RWPE1 (cell line): ENCODE data around the gene AHDC1.

Experiments used
- CTCF ChIA-PET: fragments of 350-600 bp; sonication (Branson Sonifier 250); formaldehyde crosslinking; extraction: SDS; loops from one replicate; lab custom pipeline; 2021; lab: Yijun Ruan, JAX
- POLR2A ChIA-PET: fragments of 400-600 bp; formaldehyde crosslinking; extraction: SDS; loops from one replicate; lab custom pipeline; 2020; ENCODE audit warnings: antibody characterized with exemption; ENCODE audit not compliant: low non-redundant PET; lab: Yijun Ruan, JAX
- DNase-seq: peaks from one replicate; pipeline ENCODE4 v3.0.0; 2012; ENCODE audit warnings: low spot score
- H3K27ac ChIP-seq: fragments of 450-650 bp; 2 replicates; pipeline ENCODE4 v1.5.1; 2017
- TF ChIP-seq, protein P1 (sequence below): fragments of 450-650 bp; conservative IDR thresholded peaks from 2 replicates; pipeline ENCODE4 v1.5.1; 2017; ENCODE audit warnings: low read depth, mild to moderate bottlenecking

The AHDC1 gene

DNA sequence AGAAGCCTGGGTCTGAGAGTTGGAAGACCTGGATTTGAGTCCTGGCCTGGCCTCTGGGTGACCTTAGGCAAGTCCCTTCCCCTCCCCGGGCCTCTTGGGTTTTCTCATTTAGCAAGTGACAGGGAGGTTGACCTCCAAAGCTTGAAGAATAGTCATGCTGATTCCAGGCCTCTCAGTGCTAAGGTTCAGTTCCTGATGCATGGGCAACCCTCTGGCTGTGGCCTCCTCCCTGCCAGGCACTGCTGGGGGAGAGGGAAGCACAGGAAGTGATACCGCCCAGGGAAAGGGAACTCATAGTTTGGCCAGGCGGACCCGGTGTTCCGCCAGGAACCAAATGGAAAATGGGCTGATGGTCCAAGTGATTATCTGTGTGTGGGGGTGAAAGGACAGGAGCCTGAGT lies 90.4 kb downstream of the AHDC1 start:
- DNase-seq: no peak
- TF ChIP-seq, protein P1, sequence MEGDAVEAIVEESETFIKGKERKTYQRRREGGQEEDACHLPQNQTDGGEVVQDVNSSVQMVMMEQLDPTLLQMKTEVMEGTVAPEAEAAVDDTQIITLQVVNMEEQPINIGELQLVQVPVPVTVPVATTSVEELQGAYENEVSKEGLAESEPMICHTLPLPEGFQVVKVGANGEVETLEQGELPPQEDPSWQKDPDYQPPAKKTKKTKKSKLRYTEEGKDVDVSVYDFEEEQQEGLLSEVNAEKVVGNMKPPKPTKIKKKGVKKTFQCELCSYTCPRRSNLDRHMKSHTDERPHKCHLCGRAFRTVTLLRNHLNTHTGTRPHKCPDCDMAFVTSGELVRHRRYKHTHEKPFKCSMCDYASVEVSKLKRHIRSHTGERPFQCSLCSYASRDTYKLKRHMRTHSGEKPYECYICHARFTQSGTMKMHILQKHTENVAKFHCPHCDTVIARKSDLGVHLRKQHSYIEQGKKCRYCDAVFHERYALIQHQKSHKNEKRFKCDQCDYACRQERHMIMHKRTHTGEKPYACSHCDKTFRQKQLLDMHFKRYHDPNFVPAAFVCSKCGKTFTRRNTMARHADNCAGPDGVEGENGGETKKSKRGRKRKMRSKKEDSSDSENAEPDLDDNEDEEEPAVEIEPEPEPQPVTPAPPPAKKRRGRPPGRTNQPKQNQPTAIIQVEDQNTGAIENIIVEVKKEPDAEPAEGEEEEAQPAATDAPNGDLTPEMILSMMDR: no peak
- POLR2A ChIA-PET: no interaction called here
- CTCF ChIA-PET: no interaction called here
- H3K27ac ChIP-seq: peak overlapping the region; percentile 98

DNA sequence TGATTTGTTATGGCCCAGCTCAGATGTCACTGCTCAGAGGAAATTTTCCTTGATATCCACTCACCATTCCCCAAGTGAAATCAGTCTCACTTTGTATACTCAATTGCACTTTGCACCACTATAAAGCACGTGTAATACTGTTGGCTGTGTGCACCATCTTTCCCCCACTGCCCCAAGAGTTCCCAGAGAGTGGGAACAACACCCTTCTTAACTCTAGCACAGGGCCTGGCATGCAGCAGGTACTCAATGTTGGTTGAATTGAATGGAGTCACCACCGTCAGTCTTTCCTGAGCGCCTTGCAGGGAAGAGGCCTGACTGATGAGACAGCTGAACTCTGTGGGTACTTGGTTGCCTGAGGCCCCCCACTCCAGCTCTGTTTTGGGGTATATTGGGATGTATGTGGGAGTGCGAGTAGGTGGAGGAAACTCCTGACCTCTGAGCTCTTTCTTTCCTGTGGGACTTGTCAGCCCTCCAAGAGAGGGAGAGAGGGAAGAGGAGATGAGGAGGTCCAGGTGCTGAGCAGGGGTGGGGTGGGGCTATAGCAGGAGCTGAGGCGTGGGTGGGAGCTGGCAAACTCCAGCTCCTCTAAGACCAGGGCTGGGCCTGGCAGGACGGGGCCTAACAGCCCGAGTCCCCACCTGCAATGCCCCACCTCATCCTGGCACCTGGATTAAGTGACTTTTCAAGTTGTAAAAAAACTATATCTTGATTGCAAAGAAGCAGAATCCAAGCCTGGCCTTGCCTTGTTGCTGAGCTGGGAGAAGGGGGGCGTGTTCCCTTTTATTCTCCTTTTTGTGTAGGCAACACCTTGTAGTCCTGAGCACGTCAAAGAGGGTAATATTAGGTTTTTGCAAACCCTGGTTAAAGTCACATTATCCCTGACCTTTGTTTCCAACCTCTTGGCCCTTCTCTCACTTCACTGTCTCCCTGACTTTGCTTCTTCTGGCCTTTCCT lies 94.5 kb downstream of the AHDC1 start:
- TF ChIP-seq, protein P1: no peak
- ChIA-PET CTCF (no interaction called here), POLR2A (interaction anchor here (0.7 kb wide), 1 partner anchor 728 kb away, joined by 3 read pairs; no protein-coding TSS in a partner anchor)
- peak overlapping the region; percentile 98 for H3K27ac ChIP-seq
- DNase-seq: no peak

DNA sequence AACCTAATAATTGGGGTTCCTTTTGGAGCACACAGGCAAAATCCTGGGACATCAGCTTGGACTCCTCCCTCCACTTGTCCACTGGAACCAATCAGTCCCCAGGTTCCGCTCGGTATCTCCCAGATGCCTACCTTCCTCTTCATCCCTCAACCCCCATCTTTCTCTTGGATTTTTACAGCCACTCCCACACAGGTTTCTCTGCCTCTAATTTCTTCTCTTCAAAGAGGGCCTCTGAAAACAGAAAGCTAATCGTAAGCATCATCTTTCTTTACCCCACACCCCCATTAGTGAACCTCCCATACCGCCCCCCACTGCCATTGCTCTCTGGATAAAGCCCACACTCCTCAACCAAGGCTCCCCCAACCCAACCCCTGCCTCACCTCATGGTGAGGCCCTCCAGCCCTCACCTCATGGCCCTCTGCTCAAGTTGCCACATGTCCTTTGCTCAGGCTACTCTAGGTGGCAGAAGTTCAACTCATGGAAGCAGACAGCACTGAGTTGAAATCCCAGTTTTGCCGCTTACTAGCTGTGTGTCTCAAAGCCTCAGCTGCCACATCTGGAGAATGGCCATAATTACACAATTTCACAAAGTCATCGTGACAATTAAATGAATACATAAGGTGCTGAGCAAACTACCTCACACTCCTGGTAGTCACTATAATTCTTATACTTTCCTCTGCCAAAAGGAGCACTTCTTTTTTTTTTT lies 95.8 kb downstream of the AHDC1 start:
- H3K27ac ChIP-seq: peak overlapping the region; percentile 98
- POLR2A ChIA-PET: no interaction called here
- CTCF ChIA-PET: interaction anchor here (0.7 to 1.0 kb wide), 3 partner anchors 48 to 99 kb away, joined by 3 to 4 read pairs (median 3); no protein-coding TSS in a partner anchor
- TF ChIP-seq, protein P1: no peak
- no peak for DNase-seq

DNA sequence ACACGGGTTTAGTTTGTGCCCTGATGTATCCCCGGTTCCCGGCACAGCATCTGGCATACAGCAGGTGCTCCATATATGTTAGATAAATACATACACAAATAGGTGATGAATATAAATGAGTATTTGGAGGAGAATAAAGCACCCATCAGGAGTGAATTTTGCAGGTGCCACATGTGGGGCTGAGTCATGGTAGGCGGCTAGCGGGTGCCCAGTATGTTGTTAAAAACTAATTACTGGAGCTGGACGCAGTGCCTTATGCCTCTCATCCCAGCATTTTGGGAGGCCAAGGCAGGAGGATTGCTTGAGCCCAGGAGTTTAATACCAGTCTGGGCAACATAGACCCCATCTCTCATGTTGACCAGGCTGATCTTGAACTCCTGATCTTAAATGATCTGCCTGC lies 97.2 kb downstream of the AHDC1 start:
- TF ChIP-seq, protein P1: no peak
- ChIA-PET CTCF (interaction anchor here (0.7 to 1.0 kb wide), 2 partner anchors 10 to 12 kb away, joined by 5 to 6 read pairs; no protein-coding TSS in a partner anchor), POLR2A (no interaction called here)
- DNase-seq: no peak
- H3K27ac ChIP-seq: peak overlapping the region; percentile 98

DNA sequence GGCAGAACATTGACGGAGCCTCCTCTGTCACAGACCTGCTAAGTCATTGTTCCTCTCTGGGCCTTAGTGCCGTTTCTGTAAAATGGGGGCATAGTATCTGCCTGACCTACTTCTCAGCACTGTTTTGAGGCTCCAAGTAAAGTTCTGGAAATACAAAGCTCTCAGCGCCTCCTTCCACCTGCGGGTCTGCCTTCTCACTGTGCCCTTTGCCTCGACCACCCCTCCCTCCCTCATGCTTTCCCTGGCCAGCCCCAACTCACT lies 98.6 kb downstream of the AHDC1 start:
- peak overlapping the region; percentile 98 for H3K27ac ChIP-seq
- TF ChIP-seq, protein P1: no peak
- ChIA-PET CTCF (interaction anchor here (0.7 kb wide), 2 partner anchors 73 to 209 kb away, joined by 3 to 4 read pairs; no protein-coding TSS in a partner anchor), POLR2A (no interaction called here)
- DNase-seq: no peak
